C4-2B (cell line): ENCODE results near the gene SBNO2.

Experiments
- CTCF ChIP-seq: fragments of 450-650 bp; conservative IDR thresholded peaks from 2 replicates; pipeline ENCODE4 v1.5.1; 2017; ENCODE audit warnings: mild to moderate bottlenecking
- ZFX ChIP-seq: fragments of 450-650 bp; IDR thresholded peaks from 2 replicates; pipeline ENCODE4 v1.6.1; 2017

GRCh38 chr19:1062387-1063029, 111.6 kb downstream of the SBNO2 start:
- TF ChIP-seq CTCF, result no peak
- TF ChIP-seq ZFX, result no peak
